ENCODE measurements around the gene TIAM2.

GRCh38 chr6:155256122-155256795 is 261.1 kb downstream of the TIAM2 start:
- TF ChIP-seq CTCF (conservative IDR thresholded peaks at IDR 0.05; ENCODE audit: low read depth in 2 of 2) (no peak), ZNF331 (CRISPR knock-in tag; IDR thresholded peaks at IDR 0.05; ENCODE audit: low read depth) (no peak)
